ENCODE data around the gene PDE2A. TPM values are rescaled to one million over a fixed set of nuclear protein-coding genes. Genes with fewer than 3 reads are reported as not detected.

The PDE2A gene
- total and polyA plus RNA-seq, 10 of the 15 experiments (the other 5 are each of a cell fraction or from before 2014, with no cell fraction given) = 0.06 to 0.15 (median 0.11) TPM; not detected in 6

- TF ChIP-seq ZNF592 (IDR thresholded peaks at IDR 0.05) (no peak), REST (IDR thresholded peaks at IDR 0.05; ENCODE audit: low read depth, low read length) (no peak), SUPT20H (IDR thresholded peaks at IDR 0.05; ENCODE audit: borderline replicate concordance, control insufficient read depth, low read depth, low read length) (no peak), EED (IDR thresholded peaks at IDR 0.05; ENCODE audit: low read depth) (no peak), MTA2 (IDR thresholded peaks at IDR 0.05; ENCODE audit: low read depth) (no peak), BHLHE40 (IDR thresholded peaks at IDR 0.05; ENCODE audit: borderline replicate concordance in 1 of 2, low read depth in 2 of 2, low read length in 1 of 2) (no peak), NR2F1 (conservative IDR thresholded peaks at IDR 0.05) (no peak), PBX3 (IDR thresholded peaks at IDR 0.05; ENCODE audit: insufficient replicate concordance, low read depth, low read length) (no peak), TCF3 (IDR thresholded peaks at IDR 0.05; ENCODE audit: borderline replicate concordance, insufficient read depth, low read depth, low read length) (no peak), CBFB (IDR thresholded peaks at IDR 0.05; ENCODE audit: low read depth) (no peak), HSF1 (IDR thresholded peaks at IDR 0.05; ENCODE audit: low read depth, low read length) (no peak), KLF5 (IDR thresholded peaks at IDR 0.05; ENCODE audit: partially characterized antibody) (no peak), SP1 (IDR thresholded peaks at IDR 0.05; ENCODE audit: low read depth, low read length) (no peak), BCL11A (IDR thresholded peaks at IDR 0.05; ENCODE audit: low read depth, low read length) (no peak)
Observed at GRCh38 chr11:72577271-72577721, 96.9 kb downstream of the PDE2A start (continued).
